Mesenchymal stem cell (in vitro differentiated cells and primary cell): ENCODE data around the gene GPNMB.

Experiments used
- DNase-seq: peaks from one replicate; pipeline ENCODE4 v3.0.0-alpha.2; 2013
- H2AFZ ChIP-seq: one replicate; pipeline ENCODE4 v1.6.1; 2013; ENCODE audit warnings: low read depth, mild to moderate bottlenecking, control low read depth, inconsistent platforms, low read length, moderate library complexity
- H2AK5ac ChIP-seq: 2 replicates; pipeline ENCODE4 v1.6.1; 2013; ENCODE audit warnings: low read length, moderate library complexity, mild to moderate bottlenecking, inconsistent platforms; ENCODE audit not compliant: severe bottlenecking
- H2BK120ac ChIP-seq: one replicate; pipeline ENCODE4 v1.6.1; 2013; ENCODE audit warnings: low read depth, mild to moderate bottlenecking, inconsistent platforms, low read length, moderate library complexity
- H2BK12ac ChIP-seq, 2 experiments: one replicate each; pipeline ENCODE4 v1.6.1; 2013; ENCODE audit warnings: inconsistent platforms in 2 of 2, low read length in 2 of 2, mild to moderate bottlenecking in 2 of 2, moderate library complexity in 2 of 2, control low read depth in 1 of 2
- H2BK15ac ChIP-seq: one replicate; pipeline ENCODE4 v1.6.1; 2013; ENCODE audit warnings: mild to moderate bottlenecking, low read depth, inconsistent platforms; ENCODE audit not compliant: poor library complexity, severe bottlenecking
- H2BK5ac ChIP-seq: 2 replicates; pipeline ENCODE4 v1.6.1; 2013; ENCODE audit warnings: low read depth, mild to moderate bottlenecking, low read length, control low read depth, inconsistent platforms; ENCODE audit not compliant: poor library complexity, severe bottlenecking
- H3K14ac ChIP-seq, 2 experiments: one replicate each; pipeline ENCODE4 v1.6.1; 2013; ENCODE audit warnings: inconsistent platforms in 2 of 2, low read length in 2 of 2, control low read depth in 1 of 2, mild to moderate bottlenecking in 1 of 2, moderate library complexity in 1 of 2
- H3K18ac ChIP-seq, 2 experiments: one replicate each; pipeline ENCODE4 v1.6.1; 2013; ENCODE audit warnings: inconsistent platforms in 2 of 2, low read length in 2 of 2, control low read depth in 1 of 2, low read depth in 1 of 2, mild to moderate bottlenecking in 1 of 2
- H3K23ac ChIP-seq, 2 experiments: one replicate each; pipeline ENCODE4 v1.6.1; 2013; ENCODE audit warnings: inconsistent platforms in 2 of 2, low read length in 2 of 2, mild to moderate bottlenecking in 2 of 2, moderate library complexity in 2 of 2, control low read depth in 1 of 2
- H3K27ac ChIP-seq: 2 replicates; pipeline ENCODE4 v1.5.1; 2013; ENCODE audit warnings: mild to moderate bottlenecking, moderate library complexity, low read length, control low read depth, inconsistent platforms; ENCODE audit not compliant: poor library complexity, severe bottlenecking
- H3K27me3 ChIP-seq, 2 experiments: 2 replicates each; pipeline versions ENCODE4 v1.6.1 to v1.7.0; 2013; ENCODE audit warnings: low read length in 2 of 2, mild to moderate bottlenecking in 2 of 2, moderate library complexity in 2 of 2, control low read depth in 1 of 2, inconsistent platforms in 1 of 2; ENCODE audit not compliant: control insufficient read depth in 1 of 2, insufficient read depth in 1 of 2
- H3K36me3 ChIP-seq, 2 experiments: 2 replicates each; pipeline versions ENCODE4 v1.6.1 to v1.7.0; 2013; ENCODE audit warnings: low read length in 2 of 2, control low read depth in 1 of 2, inconsistent platforms in 1 of 2, low read depth in 1 of 2, mild to moderate bottlenecking in 1 of 2; ENCODE audit not compliant: insufficient read depth in 2 of 2, control insufficient read depth in 1 of 2
- H3K4ac ChIP-seq, 2 experiments: one replicate each; pipeline ENCODE4 v1.6.1; 2013; ENCODE audit warnings: inconsistent platforms in 2 of 2, low read length in 2 of 2, mild to moderate bottlenecking in 2 of 2, moderate library complexity in 2 of 2, control low read depth in 1 of 2, low read depth in 1 of 2
- H3K4me1 ChIP-seq: 2 replicates; pipeline ENCODE4 v1.6.1; 2013; ENCODE audit warnings: low read depth, low read length, control low read depth; ENCODE audit not compliant: control insufficient read depth, insufficient read depth
- H3K4me2 ChIP-seq: 2 replicates; pipeline ENCODE4 v1.6.1; 2013; ENCODE audit warnings: low read length, mild to moderate bottlenecking, inconsistent platforms; ENCODE audit not compliant: poor library complexity, severe bottlenecking
- H3K4me3 ChIP-seq, 2 experiments: 2 replicates each; pipeline versions ENCODE4 v1.5.1 to v1.7.0; 2013; ENCODE audit warnings: low read length in 2 of 2, mild to moderate bottlenecking in 2 of 2, control low read depth in 1 of 2, low read depth in 1 of 2; ENCODE audit not compliant: insufficient read depth in 1 of 2
- H3K79me1 ChIP-seq: replicated peaks from 2 replicates; pipeline ENCODE4 v1.6.1; 2013; ENCODE audit warnings: mild to moderate bottlenecking, control low read depth, low read length, inconsistent platforms; ENCODE audit not compliant: poor library complexity, severe bottlenecking
- H3K9ac ChIP-seq: 2 replicates; pipeline ENCODE4 v1.7.0; 2013; ENCODE audit warnings: mild to moderate bottlenecking, low read length, moderate library complexity
- H3K9me3 ChIP-seq: 2 replicates; pipeline ENCODE4 v1.7.0; 2013; ENCODE audit warnings: mild to moderate bottlenecking, low read length; ENCODE audit not compliant: control insufficient read depth
- H4K8ac ChIP-seq: one replicate; pipeline ENCODE4 v1.6.1; 2013; ENCODE audit warnings: inconsistent platforms, mild to moderate bottlenecking, low read length, moderate library complexity
- H4K91ac ChIP-seq: one replicate; pipeline ENCODE4 v1.6.1; 2013; ENCODE audit warnings: mild to moderate bottlenecking, low read length, inconsistent platforms
- WGBS: methylation state at CpG from one replicate; pipeline ENCODE4 v1.1.7; 2013; ENCODE audit warnings: mixed read lengths; 5-methylcytosine and 5-hydroxymethylcytosine counted together

GPNMB gene

DNA sequence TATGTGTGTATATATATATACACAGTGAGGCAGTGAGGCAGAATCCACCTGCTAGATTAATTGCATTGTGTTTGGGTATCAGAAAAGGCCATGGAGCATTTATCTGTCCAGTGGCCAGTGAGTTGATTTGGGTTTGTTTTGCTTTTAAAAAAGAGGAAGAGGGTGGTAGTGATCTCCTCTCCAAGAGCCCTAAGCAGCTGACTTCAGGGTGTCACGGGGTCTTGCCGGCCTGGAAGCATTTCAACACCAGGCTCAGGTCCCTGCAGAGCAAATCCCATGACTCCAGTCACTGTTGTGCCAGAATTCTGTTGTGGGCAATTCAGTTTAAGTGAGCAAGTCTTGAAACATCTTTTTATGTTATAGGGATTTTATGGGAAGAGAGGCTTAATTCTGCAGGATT lies 30.6 kb upstream of the GPNMB start:
- Histone ChIP-seq H3K9ac (no peak overlapping the region), H3K79me1 (no peaks in the 10 kb centered on the region), H3K23ac (no peak overlapping the region), H2BK5ac (no peak overlapping the region), H3K27me3 (peaks cover 0 to 6% of the 10 kb centered on the region in 2 experiments), H3K27ac (no peak overlapping the region), H3K4me2 (no peak overlapping the region), H3K9me3 (no peaks in the 10 kb centered on the region), H2BK120ac (no peak overlapping the region), H4K8ac (no peak overlapping the region), H2AFZ (no peak overlapping the region), H3K14ac (no peak overlapping the region), H2BK15ac (no peak overlapping the region), H2BK12ac (no peak overlapping the region), H2AK5ac (no peak overlapping the region), H3K4me1 (peaks cover 4% of the 10 kb centered on the region), H4K91ac (no peak overlapping the region), H3K4ac (no peak overlapping the region), H3K18ac (no peak overlapping the region), H3K4me3 (no peak overlapping the region), H3K36me3 (no peaks in the 10 kb centered on the region)
- DNase-seq = no peak
- 75% methylated on average over 2 of the region's 2 CpGs for WGBS

DNA sequence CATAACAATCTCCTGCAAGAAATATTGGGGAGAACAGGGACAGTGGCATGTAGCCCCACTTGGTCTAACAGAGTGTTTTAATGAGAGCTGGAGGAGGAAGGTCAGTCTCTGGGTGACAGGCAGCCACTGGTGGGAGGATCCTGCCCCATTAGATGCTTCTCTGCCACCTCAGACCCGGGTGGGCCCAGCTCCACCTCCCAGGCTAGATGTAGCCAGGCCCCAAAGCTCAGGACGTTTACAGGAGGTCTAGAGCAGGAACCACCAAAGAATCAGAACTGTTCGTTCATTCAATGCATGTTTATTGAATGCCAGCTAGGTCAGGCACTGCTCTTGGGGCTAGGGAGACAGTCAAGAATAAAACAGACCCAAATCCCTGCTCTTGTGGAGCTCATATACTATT lies 28.4 kb upstream of the GPNMB start:
- Histone ChIP-seq H2BK5ac (no peak overlapping the region), H3K4me1 (no peaks in the 10 kb centered on the region), H3K14ac (no peak overlapping the region), H3K4me3 (no peak overlapping the region), H4K8ac (no peak overlapping the region), H2AFZ (no peak overlapping the region), H3K4ac (no peak overlapping the region), H2BK120ac (no peak overlapping the region), H3K9me3 (no peaks in the 10 kb centered on the region), H2BK15ac (no peak overlapping the region), H3K4me2 (no peak overlapping the region), H3K27me3 (no peaks in the 10 kb centered on the region), H2BK12ac (no peak overlapping the region), H3K18ac (peak overlapping the region in 1 of 2 experiments; percentile 14), H2AK5ac (no peak overlapping the region), H3K79me1 (no peaks in the 10 kb centered on the region), H3K9ac (no peak overlapping the region), H3K23ac (no peak overlapping the region), H3K27ac (no peak overlapping the region), H3K36me3 (no peaks in the 10 kb centered on the region), H4K91ac (no peak overlapping the region)
- 54% methylated on average over 3 of the region's 3 CpGs for WGBS
- no peak for DNase-seq

DNA sequence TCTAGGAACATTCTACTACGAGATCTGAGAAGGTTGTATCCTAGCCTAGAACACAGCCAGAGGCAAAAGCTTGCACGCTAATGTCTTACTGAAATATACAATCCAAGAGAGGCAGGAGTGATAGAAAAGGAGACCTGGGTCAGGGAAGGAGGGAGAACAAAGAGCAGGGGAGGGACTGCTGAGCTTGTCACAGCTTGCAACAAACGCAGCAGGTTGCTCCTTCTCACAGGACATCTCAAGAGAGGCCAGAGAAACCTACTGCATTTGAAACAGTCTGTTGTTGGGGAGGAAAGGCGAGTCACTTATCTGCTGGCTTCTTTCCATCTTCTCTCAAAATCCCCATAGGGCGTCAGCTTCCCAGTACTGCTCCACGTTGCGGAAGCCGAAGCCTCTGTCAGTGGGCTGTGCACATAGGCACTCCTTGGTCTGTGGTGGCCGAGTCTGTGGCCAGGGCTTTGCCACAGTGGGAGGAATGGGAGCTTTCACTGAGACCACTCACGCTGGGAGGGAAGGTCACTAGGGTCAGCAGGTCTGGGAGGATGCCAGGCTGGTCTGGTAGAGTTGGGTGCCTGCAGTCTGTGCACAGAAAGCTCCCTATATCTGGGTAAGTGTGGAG lies 25.8 kb upstream of the GPNMB start:
- no peak for DNase-seq
- Histone ChIP-seq H3K18ac (no peak overlapping the region), H3K9ac (no peak overlapping the region), H3K4me2 (no peak overlapping the region), H2AFZ (no peak overlapping the region), H3K23ac (no peak overlapping the region), H3K14ac (no peak overlapping the region), H4K8ac (no peak overlapping the region), H3K27ac (no peak overlapping the region), H2BK12ac (no peak overlapping the region), H3K9me3 (no peaks in the 10 kb centered on the region), H3K27me3 (no peaks in the 10 kb centered on the region), H3K36me3 (no peaks in the 10 kb centered on the region), H2BK15ac (no peak overlapping the region), H2BK5ac (no peak overlapping the region), H4K91ac (no peak overlapping the region), H3K79me1 (no peaks in the 10 kb centered on the region), H3K4me3 (no peak overlapping the region), H2AK5ac (no peak overlapping the region), H3K4me1 (no peaks in the 10 kb centered on the region), H2BK120ac (no peak overlapping the region), H3K4ac (no peak overlapping the region)
- 80% methylated on average over 10 of the region's 10 CpGs for WGBS

DNA sequence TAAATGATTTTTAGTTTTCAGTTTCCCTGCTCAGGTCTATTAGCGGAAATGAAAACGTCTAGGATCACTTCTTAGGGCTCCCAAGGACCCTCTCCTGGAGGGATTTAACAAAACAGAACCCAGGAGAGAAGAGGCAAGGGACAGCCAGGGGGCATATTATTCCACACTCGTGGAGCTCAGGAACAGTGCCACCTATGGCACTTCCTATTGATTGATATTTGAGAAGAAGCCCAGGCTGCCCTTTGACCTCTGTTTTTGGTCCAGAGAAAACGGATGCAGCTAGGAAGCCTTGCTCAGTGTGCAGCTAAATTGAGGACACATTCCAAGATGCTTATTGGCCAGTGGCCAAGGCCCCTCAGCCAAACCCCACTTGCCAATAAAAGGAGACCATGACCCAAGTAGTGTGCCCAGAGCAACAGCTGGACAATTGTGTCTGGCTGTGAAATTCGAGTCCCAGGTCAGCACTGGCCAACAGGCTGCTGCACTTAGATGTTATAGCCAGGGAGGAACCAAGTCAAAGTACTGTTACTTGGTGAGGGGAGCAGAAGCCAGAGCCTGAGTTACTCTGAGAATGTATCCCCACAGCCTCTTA lies 24.0 kb upstream of the GPNMB start:
- H2BK120ac ChIP-seq = no peak overlapping the region
- H4K8ac ChIP-seq = no peak overlapping the region
- H2AFZ ChIP-seq = no peak overlapping the region
- H3K79me1 ChIP-seq = no peaks in the 10 kb centered on the region
- 61% methylated on average over 5 of the region's 5 CpGs for WGBS
- no peaks in the 10 kb centered on the region for H3K36me3 ChIP-seq
- no peak overlapping the region for H3K4me2 ChIP-seq
- no peak for DNase-seq
- no peak overlapping the region for H3K4me3 ChIP-seq
- no peak overlapping the region for H3K4ac ChIP-seq
- no peak overlapping the region for H2BK5ac ChIP-seq
- H3K27ac ChIP-seq = no peak overlapping the region
- no peaks in the 10 kb centered on the region for H3K27me3 ChIP-seq
- no peak overlapping the region for H3K9ac ChIP-seq
- H3K9me3 ChIP-seq = no peaks in the 10 kb centered on the region
- no peak overlapping the region for H4K91ac ChIP-seq
- no peak overlapping the region for H3K18ac ChIP-seq
- H3K14ac ChIP-seq = no peak overlapping the region
- H3K23ac ChIP-seq = no peak overlapping the region
- no peak overlapping the region for H2AK5ac ChIP-seq
- no peak overlapping the region for H2BK15ac ChIP-seq
- H3K4me1 ChIP-seq = no peaks in the 10 kb centered on the region
- H2BK12ac ChIP-seq = no peak overlapping the region
